ENCODE data around the gene TCP1.
"Not testable (repeated sequence)": the region's sequence is repeated elsewhere in the genome, so short reads cannot be mapped to it uniquely, and the experiment has no call there.

The TCP1 gene

DNA sequence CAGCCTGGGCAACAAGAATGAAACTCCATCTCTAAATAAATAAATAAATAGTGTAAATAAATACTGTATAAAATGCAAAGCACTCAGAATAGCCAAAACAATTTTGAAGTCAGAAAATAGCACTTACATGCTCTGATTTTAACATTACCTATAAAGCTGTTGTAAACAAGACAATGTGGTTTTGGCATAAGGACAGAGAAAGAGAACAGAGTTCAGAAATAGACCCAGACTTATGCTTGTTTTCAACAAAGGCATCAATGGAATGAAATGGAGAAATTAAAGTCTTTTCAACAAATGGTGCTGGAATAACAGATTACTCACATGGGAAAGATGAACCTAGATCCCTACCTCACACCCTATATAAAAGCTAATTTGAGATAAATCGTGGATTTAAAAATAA is 17.2 kb downstream of the TCP1 start:
- DNase-seq (ENCODE audit: low spot score): no peak

DNA sequence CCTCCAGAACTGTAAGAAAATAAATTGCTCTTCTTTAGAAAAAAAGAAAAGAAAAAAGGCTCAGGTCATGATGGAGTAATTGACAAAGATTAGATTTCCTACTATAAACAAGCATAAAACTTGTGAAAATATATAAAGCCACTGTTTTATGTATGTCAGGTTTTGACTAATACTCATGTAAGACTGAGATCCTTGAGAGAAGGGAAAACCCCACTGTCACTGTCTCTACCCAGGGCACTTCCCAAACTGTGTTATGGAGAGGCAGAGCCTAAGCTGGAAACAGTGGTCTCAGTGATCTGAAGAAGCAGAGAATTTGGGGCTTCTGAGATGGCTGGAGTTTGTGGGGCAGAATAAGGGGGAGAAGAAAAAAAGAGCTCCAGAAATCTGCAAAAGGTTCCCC is 19.9 kb downstream of the TCP1 start:
- DNase-seq (ENCODE audit: low spot score): no peak

- no peak for DNase-seq (ENCODE audit: low spot score)
Observed at GRCh38 chr6:159766906-159767305, 22.5 kb downstream of the TCP1 start.

- DNase-seq (ENCODE audit: low spot score): peak; percentile 17
Observed at GRCh38 chr6:159762681-159763293, 26.6 kb downstream of the TCP1 start.

DNA sequence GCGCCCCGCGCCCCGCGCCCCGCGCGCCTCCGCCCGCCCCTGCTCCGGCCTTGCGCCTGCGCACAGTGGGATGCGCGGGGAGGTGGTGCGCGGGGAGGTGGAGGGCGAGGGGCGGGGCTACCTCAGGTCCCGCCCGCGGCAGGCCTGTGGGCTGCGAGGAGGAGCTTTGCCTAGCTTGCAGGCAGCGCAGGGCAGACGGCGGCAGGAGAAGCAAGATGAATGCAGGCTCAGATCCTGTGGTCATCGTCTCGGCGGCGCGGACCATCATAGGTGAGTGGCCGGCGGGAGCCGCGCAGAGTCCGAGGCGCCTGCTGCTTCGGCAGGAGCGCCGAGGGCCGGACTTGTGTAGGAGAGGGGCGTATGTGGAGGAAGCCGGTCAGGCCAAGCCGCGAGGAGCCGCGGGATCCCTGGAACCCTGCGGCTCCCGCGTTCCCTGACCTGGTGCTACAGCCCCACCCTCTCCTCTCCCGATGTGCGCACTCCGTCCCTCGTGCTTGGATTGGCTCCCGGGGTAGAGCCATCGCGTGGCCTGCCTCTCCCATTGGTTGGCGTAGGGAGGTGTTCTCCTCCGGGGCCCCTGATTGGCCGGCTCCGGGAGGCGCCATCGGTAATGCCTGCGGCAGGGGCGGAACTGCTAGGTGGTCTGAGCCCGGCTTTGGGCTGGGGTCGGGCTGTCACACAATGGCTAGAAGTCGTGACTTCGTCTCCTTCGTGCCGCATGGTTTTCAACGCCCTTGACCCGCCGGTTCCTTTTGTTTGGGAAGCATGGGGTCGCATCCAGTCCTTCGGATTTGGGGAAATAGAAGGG is 27.3 kb downstream of the TCP1 start, which contains the start of gene ACAT2:
Gene ACAT2, plus strand, starts transcription at position 173 of the 808 bp plus-strand sequence. Its CDS starts 43 bp downstream, at position 216.
- DNase-seq (ENCODE audit: low spot score): peak; percentile 96

DNA sequence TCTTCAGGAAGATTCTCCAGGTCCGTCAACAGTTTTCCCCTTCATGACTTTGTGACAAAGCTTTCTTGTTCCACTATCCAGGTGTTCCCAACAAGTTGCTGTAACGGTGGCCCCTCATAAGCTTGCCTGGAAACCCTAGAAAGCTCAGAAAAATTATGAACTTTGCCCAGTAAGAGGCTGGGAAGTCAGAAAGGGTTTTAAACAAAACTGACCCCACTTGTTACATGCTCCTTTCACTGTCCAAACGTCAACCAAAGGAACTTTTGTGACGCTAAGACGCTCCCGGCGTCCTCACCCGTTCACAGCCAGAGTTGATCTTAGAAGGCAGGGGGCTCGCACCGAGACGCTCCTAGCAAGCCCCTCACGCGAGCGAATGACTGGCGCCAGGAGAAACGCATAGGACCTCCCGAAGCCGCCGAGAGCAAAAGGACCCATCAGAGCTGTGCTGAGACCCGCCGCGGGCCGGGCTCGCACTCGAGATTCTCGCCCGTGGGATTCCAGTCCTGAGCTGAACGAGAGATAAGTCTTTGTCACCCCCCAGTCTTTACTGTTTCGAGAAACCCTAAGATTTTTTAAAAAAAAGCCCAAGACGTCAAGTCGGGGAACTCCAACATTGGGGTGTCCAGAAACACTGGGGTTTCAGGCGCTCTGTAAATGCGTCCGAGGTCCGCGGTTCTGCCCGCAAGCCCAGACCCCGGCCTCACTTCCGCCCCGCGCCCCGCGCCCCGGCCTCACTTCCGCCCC is 28.1 kb downstream of the TCP1 start:
- DNase-seq (ENCODE audit: low spot score): peak; percentile 26

DNA sequence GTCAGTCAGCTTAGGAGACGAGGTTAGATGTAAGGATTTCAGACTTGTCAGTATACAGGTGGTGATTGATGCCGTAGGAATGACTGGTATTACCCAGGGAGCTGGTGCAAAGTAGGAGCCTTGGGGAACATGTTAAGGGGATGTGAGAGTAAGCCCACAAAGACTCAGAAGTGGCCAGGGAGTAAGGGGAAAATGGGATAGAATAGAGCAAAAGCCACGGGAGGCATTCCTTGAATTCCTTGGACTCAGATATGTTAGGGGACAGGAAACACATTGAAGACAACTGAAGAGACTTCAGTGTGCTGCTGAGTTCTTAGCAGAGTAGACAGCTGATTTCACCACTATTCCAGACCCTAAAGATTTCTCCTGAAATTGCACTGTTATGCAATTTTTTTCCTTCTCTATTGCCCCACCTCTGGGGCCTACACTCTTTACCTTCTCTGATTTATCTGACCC is 28.8 kb downstream of the TCP1 start:
- DNase-seq (ENCODE audit: low spot score): peak; percentile 96

GRCh38 chr6:159759645-159760044 is 29.8 kb downstream of the TCP1 start:
- DNase-seq (ENCODE audit: low spot score): peak; percentile 10

GRCh38 chr6:159758031-159759001 is 31.1 kb downstream of the TCP1 start:
- peak; percentile 96 for DNase-seq (ENCODE audit: low spot score)

DNA sequence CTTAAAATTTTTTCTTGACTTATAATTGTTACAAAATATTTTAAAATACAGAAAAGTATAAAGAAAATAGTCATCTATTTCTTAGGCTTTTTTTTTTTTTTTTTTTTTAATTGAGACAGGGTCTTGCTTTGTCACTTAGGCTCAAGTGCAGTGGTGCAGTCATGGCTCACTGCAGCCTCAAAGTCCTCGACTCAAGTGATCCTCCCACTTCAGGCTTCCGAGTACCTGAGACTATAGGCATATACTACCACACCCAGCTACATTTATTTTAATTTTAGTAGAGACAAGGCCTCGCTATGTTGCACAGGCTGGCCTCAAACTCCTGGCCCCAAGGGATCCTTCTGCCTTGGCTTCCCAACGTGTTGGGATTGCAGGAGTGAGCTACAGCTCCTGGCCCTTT is 32.9 kb downstream of the TCP1 start:
- DNase-seq (ENCODE audit: low spot score): no peak

- no peak for DNase-seq (ENCODE audit: low spot score)
Observed at GRCh38 chr6:159754959-159755914, 34.2 kb downstream of the TCP1 start.

DNA sequence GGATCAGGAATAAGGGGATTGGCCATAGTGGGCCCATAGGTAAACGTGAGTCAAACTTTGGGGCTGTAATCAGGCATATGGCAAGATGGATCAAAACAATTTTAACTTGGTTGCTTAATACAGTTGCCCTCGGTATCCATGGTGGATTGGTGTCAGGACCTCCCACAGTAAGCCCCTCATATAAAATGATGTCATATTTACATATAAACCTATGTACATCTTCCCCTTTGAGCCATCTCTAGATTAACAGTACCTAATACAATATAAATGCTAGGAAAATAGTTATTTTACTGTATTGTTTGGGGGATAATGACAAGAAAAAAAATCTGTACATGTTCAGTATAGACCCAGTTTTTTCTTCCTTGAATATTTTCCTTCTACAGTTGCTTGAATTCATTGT is 35.0 kb downstream of the TCP1 start:
- DNase-seq (ENCODE audit: low spot score): no peak

- DNase-seq (ENCODE audit: low spot score): no peak
Observed at GRCh38 chr6:159753081-159753872, 36.1 kb downstream of the TCP1 start.

GRCh38 chr6:159751448-159751847 is 38.0 kb downstream of the TCP1 start:
- no peak for DNase-seq (ENCODE audit: low spot score)

GRCh38 chr6:159748127-159748526 is 41.3 kb downstream of the TCP1 start:
- DNase-seq (ENCODE audit: low spot score): not testable (repeated sequence)

- DNase-seq (ENCODE audit: low spot score): no peak
Observed at GRCh38 chr6:159746759-159747158, 42.6 kb downstream of the TCP1 start.

- DNase-seq (ENCODE audit: low spot score): no peak
Observed at GRCh38 chr6:159745081-159745480, 44.3 kb downstream of the TCP1 start.

DNA sequence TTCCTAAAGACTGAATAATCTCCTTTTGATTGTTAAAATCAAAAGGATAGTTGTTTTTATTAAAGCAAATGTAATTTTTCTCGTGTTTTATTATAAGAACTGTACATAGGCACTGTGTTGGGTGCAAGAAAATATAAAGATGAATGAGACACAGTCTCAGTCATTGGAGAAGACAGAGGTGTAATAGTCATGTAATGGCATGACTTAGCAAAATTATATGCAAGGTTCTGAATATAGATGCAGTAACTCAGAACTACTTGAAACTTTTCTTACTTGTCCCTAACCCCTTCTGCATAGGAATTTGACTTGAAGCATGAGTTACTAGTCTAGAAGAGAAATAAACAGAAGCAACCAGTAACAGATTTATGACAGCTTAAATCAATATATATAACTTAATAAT is 47.2 kb downstream of the TCP1 start:
- no peak for DNase-seq (ENCODE audit: low spot score)

DNA sequence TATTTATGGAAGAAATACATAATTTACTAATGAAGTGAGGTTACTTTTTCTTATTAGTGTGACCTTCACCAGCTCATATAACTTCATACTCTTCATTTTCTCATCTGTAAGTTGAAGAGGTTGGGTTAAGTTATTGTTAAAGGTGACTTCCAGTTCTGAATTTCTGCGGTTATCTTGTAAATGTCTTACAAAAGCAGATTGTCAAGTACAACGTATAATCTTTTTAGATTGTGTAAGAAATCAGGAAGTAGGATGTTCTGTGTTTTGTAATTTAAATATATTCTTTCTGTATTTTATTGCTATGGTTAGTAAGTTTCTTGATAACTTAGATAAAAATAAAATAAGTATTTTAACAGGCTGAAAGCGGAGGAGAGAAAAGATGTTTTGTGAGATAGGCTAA is 50.1 kb downstream of the TCP1 start:
- DNase-seq (ENCODE audit: low spot score): no peak

DNA sequence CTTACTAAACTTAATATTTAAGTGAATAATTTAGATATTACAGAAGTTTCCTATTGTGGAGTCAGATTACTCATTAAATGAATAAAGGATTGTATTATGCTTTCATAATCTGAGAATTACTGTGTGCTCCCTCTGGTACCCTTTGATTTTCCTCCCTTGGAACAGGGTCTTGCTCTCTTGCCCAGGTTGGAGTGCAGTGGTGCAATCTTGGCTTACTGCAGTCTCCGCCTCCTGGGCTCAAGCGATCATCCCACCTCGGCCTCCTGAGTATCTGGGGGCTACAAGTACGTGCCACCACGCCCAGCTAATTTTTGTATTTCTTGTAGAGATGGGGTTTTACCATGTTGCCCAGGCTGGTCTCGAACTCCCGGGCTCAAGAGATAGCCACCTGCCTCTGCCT is 52.5 kb downstream of the TCP1 start:
- no peak for DNase-seq (ENCODE audit: low spot score)
